HEK293T (cell line): ENCODE results near the gene DCDC2B.

Source experiments
- ARNT ChIP-seq: fragments of 450-650 bp; IDR thresholded peaks from 2 replicates; pipeline ENCODE4 v1.6.1; 2017; ENCODE audit warnings: mild to moderate bottlenecking
- BHLHE40 ChIP-seq: fragments of 450-650 bp; IDR thresholded peaks from 2 replicates; pipeline ENCODE4 v1.6.1; 2016; ENCODE audit warnings: mild to moderate bottlenecking, moderate library complexity, borderline replicate concordance
- NFRKB ChIP-seq: fragments of 450-650 bp; IDR thresholded peaks from 2 replicates; pipeline ENCODE4 v1.6.1; 2016; ENCODE audit warnings: mild to moderate bottlenecking, moderate library complexity
- PKNOX1 ChIP-seq: fragments of 450-650 bp; IDR thresholded peaks from 2 replicates; pipeline ENCODE4 v1.6.1; 2016

GRCh38 chr1:32186491-32186890, 22.4 kb upstream of the DCDC2B start:
- TF ChIP-seq PKNOX1 = no peak
- no peak for TF ChIP-seq NFRKB
- no peak for TF ChIP-seq ARNT
- TF ChIP-seq BHLHE40 = no peak
